ENCODE data around the gene MUC4.
"Not testable (repeated sequence)": the region's sequence is repeated elsewhere in the genome, so short reads cannot be mapped to it uniquely, and the experiment has no call there.

MUC4 gene

GRCh38 chr3:195713150-195713549 is 98.6 kb downstream of the MUC4 start:
- not testable (repeated sequence) for H3K27ac ChIP-seq (ENCODE audit: low read depth, low read length); H3K9ac ChIP-seq (ENCODE audit: low read length); H3K4me3 ChIP-seq (ENCODE audit: low read length); H3K27me3 ChIP-seq (ENCODE audit: control insufficient read depth, insufficient read depth, low read length); H3K4me1 ChIP-seq (ENCODE audit: control insufficient read depth, insufficient read depth, low read length)
- peaks cover 19% of the 10 kb centered on the region for H3K36me3 ChIP-seq (ENCODE audit: control insufficient read depth, insufficient read depth, low read length)

GRCh38 chr3:195712535-195712910 is 99.2 kb downstream of the MUC4 start:
- not testable (repeated sequence) for H3K4me3 ChIP-seq (ENCODE audit: low read length); H3K4me1 ChIP-seq (ENCODE audit: control insufficient read depth, insufficient read depth, low read length); H3K9ac ChIP-seq (ENCODE audit: low read length); H3K27me3 ChIP-seq (ENCODE audit: control insufficient read depth, insufficient read depth, low read length); H3K27ac ChIP-seq (ENCODE audit: low read depth, low read length)
- H3K36me3 ChIP-seq (ENCODE audit: control insufficient read depth, insufficient read depth, low read length) = peaks cover 20% of the 10 kb centered on the region

- Histone ChIP-seq H3K27me3 (ENCODE audit: control insufficient read depth, insufficient read depth, low read length) (no peaks in the 10 kb centered on the region), H3K9ac (ENCODE audit: low read length) (no peak overlapping the region), H3K27ac (ENCODE audit: low read depth, low read length) (no peak overlapping the region), H3K4me3 (ENCODE audit: low read length) (no peak overlapping the region), H3K4me1 (ENCODE audit: control insufficient read depth, insufficient read depth, low read length) (no peaks in the 10 kb centered on the region), H3K36me3 (ENCODE audit: control insufficient read depth, insufficient read depth, low read length) (peaks cover 20% of the 10 kb centered on the region)
These were observed 99.8 kb downstream of the MUC4 start for GRCh38 chr3:195711813-195712534.

GRCh38 chr3:195711091-195711812 is 100.5 kb downstream of the MUC4 start:
- H3K4me1 ChIP-seq (ENCODE audit: control insufficient read depth, insufficient read depth, low read length); H3K9ac ChIP-seq (ENCODE audit: low read length); H3K27me3 ChIP-seq (ENCODE audit: control insufficient read depth, insufficient read depth, low read length); H3K4me3 ChIP-seq (ENCODE audit: low read length); H3K27ac ChIP-seq (ENCODE audit: low read depth, low read length): not testable (repeated sequence)
- peaks cover 20% of the 10 kb centered on the region for H3K36me3 ChIP-seq (ENCODE audit: control insufficient read depth, insufficient read depth, low read length)

GRCh38 chr3:195710126-195710905 is 101.4 kb downstream of the MUC4 start:
- H3K9ac ChIP-seq (ENCODE audit: low read length); H3K4me3 ChIP-seq (ENCODE audit: low read length); H3K27me3 ChIP-seq (ENCODE audit: control insufficient read depth, insufficient read depth, low read length); H3K4me1 ChIP-seq (ENCODE audit: control insufficient read depth, insufficient read depth, low read length); H3K27ac ChIP-seq (ENCODE audit: low read depth, low read length): not testable (repeated sequence)
- H3K36me3 ChIP-seq (ENCODE audit: control insufficient read depth, insufficient read depth, low read length) = peaks cover 15% of the 10 kb centered on the region

GRCh38 chr3:195709676-195710085 is 102.0 kb downstream of the MUC4 start:
- H3K36me3 ChIP-seq (ENCODE audit: control insufficient read depth, insufficient read depth, low read length) = peaks cover 12% of the 10 kb centered on the region
- no peak overlapping the region for H3K4me3 ChIP-seq (ENCODE audit: low read length)
- no peaks in the 10 kb centered on the region for H3K4me1 ChIP-seq (ENCODE audit: control insufficient read depth, insufficient read depth, low read length)
- no peaks in the 10 kb centered on the region for H3K27me3 ChIP-seq (ENCODE audit: control insufficient read depth, insufficient read depth, low read length)
- no peak overlapping the region for H3K27ac ChIP-seq (ENCODE audit: low read depth, low read length)
- no peak overlapping the region for H3K9ac ChIP-seq (ENCODE audit: low read length)

GRCh38 chr3:195708626-195709481 is 102.9 kb downstream of the MUC4 start:
- H3K4me3 ChIP-seq (ENCODE audit: low read length) = no peak overlapping the region
- H3K27me3 ChIP-seq (ENCODE audit: control insufficient read depth, insufficient read depth, low read length) = no peaks in the 10 kb centered on the region
- H3K27ac ChIP-seq (ENCODE audit: low read depth, low read length) = no peak overlapping the region
- peaks cover 12% of the 10 kb centered on the region for H3K36me3 ChIP-seq (ENCODE audit: control insufficient read depth, insufficient read depth, low read length)
- no peak overlapping the region for H3K9ac ChIP-seq (ENCODE audit: low read length)
- H3K4me1 ChIP-seq (ENCODE audit: control insufficient read depth, insufficient read depth, low read length) = no peaks in the 10 kb centered on the region

- peaks cover 12% of the 10 kb centered on the region for H3K36me3 ChIP-seq (ENCODE audit: control insufficient read depth, insufficient read depth, low read length)
- H3K27me3 ChIP-seq (ENCODE audit: control insufficient read depth, insufficient read depth, low read length) = no peaks in the 10 kb centered on the region
- H3K4me1 ChIP-seq (ENCODE audit: control insufficient read depth, insufficient read depth, low read length) = no peaks in the 10 kb centered on the region
- no peak overlapping the region for H3K27ac ChIP-seq (ENCODE audit: low read depth, low read length)
- no peak overlapping the region for H3K9ac ChIP-seq (ENCODE audit: low read length)
- no peak overlapping the region for H3K4me3 ChIP-seq (ENCODE audit: low read length)
These were observed 103.7 kb downstream of the MUC4 start for GRCh38 chr3:195708061-195708460.

GRCh38 chr3:195705081-195705991 is 106.4 kb downstream of the MUC4 start:
- no peak overlapping the region for H3K27ac ChIP-seq (ENCODE audit: low read depth, low read length)
- H3K36me3 ChIP-seq (ENCODE audit: control insufficient read depth, insufficient read depth, low read length) = peaks cover 9% of the 10 kb centered on the region
- no peak overlapping the region for H3K9ac ChIP-seq (ENCODE audit: low read length)
- no peaks in the 10 kb centered on the region for H3K4me1 ChIP-seq (ENCODE audit: control insufficient read depth, insufficient read depth, low read length)
- H3K4me3 ChIP-seq (ENCODE audit: low read length) = no peak overlapping the region
- H3K27me3 ChIP-seq (ENCODE audit: control insufficient read depth, insufficient read depth, low read length) = no peaks in the 10 kb centered on the region

- Histone ChIP-seq H3K36me3 (ENCODE audit: control insufficient read depth, insufficient read depth, low read length) (peaks cover 6% of the 10 kb centered on the region), H3K4me3 (ENCODE audit: low read length) (no peak overlapping the region), H3K27ac (ENCODE audit: low read depth, low read length) (no peak overlapping the region), H3K4me1 (ENCODE audit: control insufficient read depth, insufficient read depth, low read length) (no peaks in the 10 kb centered on the region), H3K27me3 (ENCODE audit: control insufficient read depth, insufficient read depth, low read length) (no peaks in the 10 kb centered on the region), H3K9ac (ENCODE audit: low read length) (no peak overlapping the region)
These were observed 107.2 kb downstream of the MUC4 start for GRCh38 chr3:195704433-195704999.

GRCh38 chr3:195703776-195704175 is 108.0 kb downstream of the MUC4 start:
- Histone ChIP-seq H3K27me3 (ENCODE audit: control insufficient read depth, insufficient read depth, low read length) (no peaks in the 10 kb centered on the region), H3K4me1 (ENCODE audit: control insufficient read depth, insufficient read depth, low read length) (no peaks in the 10 kb centered on the region), H3K4me3 (ENCODE audit: low read length) (no peak overlapping the region), H3K9ac (ENCODE audit: low read length) (no peak overlapping the region), H3K36me3 (ENCODE audit: control insufficient read depth, insufficient read depth, low read length) (peaks cover 6% of the 10 kb centered on the region), H3K27ac (ENCODE audit: low read depth, low read length) (no peak overlapping the region)
